ENCODE measurements around the gene RTN4RL1.
"Not testable (repeated sequence)": the region's sequence is repeated elsewhere in the genome, so short reads cannot be mapped to it uniquely, and the experiment has no call there.

The RTN4RL1 gene

DNA sequence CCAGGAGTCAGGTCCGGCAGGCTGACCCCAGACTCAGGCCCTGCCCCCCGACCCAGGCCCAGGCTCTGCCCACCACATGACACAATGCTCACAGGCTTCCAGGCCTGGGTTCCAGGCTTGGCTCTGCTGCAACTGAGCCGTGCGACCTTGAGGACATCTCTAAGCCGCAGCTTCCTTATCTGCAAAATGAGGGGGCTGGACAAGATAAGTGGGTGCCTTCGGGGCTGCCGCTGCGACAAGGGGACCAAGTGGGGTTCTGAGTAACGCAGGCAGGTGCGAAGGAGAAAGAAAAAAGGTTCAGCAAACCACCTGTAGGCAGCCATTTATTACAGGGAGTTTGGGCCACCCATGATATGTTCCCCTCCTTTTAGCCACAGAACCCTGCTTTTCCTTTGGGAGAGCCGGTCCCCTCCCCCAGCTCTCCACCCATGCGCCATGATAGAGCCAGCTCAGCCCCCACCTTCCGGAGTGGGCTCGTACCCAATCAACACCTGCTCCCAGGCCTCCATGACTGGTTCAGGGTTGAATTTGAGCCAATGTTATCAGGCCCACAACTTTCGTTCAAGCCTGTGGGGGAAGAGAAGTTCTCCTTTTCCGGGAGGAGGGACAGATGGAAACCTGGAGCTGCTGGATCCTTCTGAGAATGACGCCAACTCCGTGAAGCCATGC lies 38.2 kb downstream of the RTN4RL1 start:
- Histone ChIP-seq H2AFZ (ENCODE audit: low read length) (no peak overlapping the region), H3K4me1 (ENCODE audit: insufficient read depth, low read length, poor library complexity, severe bottlenecking) (no peaks in the 10 kb centered on the region), H3K9me2 (replicated peaks; ENCODE audit: low read depth, low read length) (no peaks in the 10 kb centered on the region), H3K4me2 (ENCODE audit: low read depth, low read length, poor library complexity, severe bottlenecking) (no peak overlapping the region), H3K9me3 (ENCODE audit: insufficient read depth, low read depth, low read length) (no peaks in the 10 kb centered on the region), H4K20me1 (ENCODE audit: insufficient read depth, low read length, poor library complexity, severe bottlenecking) (no peaks in the 10 kb centered on the region), H3K36me3 (ENCODE audit: insufficient read depth, low read length) (no peaks in the 10 kb centered on the region), H3K9ac (ENCODE audit: low read depth, low read length, poor library complexity, severe bottlenecking) (no peak overlapping the region), H3K79me2 (ENCODE audit: insufficient read depth, low read length) (no peaks in the 10 kb centered on the region), H3F3A (ENCODE audit: low read depth) (no peaks in the 10 kb centered on the region), H3K4me3 (ENCODE audit: low read length, poor library complexity, severe bottlenecking) (no peak overlapping the region), H3K27me3 (ENCODE audit: insufficient read depth, low read length, poor library complexity, severe bottlenecking) (no peaks in the 10 kb centered on the region)
- TF ChIP-seq, protein P1, sequence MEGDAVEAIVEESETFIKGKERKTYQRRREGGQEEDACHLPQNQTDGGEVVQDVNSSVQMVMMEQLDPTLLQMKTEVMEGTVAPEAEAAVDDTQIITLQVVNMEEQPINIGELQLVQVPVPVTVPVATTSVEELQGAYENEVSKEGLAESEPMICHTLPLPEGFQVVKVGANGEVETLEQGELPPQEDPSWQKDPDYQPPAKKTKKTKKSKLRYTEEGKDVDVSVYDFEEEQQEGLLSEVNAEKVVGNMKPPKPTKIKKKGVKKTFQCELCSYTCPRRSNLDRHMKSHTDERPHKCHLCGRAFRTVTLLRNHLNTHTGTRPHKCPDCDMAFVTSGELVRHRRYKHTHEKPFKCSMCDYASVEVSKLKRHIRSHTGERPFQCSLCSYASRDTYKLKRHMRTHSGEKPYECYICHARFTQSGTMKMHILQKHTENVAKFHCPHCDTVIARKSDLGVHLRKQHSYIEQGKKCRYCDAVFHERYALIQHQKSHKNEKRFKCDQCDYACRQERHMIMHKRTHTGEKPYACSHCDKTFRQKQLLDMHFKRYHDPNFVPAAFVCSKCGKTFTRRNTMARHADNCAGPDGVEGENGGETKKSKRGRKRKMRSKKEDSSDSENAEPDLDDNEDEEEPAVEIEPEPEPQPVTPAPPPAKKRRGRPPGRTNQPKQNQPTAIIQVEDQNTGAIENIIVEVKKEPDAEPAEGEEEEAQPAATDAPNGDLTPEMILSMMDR (conservative IDR thresholded peaks at IDR 0.05; ENCODE audit: low read length) = no peak
- no peak for TF ChIP-seq EZH2phosphoT487 (IDR thresholded peaks at IDR 0.05; ENCODE audit: borderline replicate concordance)

DNA sequence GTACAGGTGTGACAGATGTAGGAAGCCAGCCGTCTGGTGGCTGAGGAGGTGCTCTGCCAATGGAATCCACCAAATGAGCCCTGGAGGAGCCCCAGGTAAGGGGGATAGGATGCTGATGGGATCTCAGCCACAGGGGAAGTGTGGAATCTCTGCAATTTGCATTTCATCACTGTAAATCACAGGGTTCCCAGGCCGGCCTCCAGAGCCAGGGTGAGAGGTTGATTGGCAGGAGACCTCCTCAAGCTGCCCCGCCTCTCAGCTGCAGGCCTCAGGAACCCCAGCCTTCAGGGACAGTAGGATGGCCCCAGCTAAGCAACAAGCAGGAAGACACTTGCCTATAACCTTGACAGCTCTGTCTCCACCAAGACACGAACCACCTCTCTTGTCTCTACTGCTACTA lies 39.4 kb downstream of the RTN4RL1 start:
- no peak overlapping the region for H3K4me2 ChIP-seq (ENCODE audit: low read depth, low read length, poor library complexity, severe bottlenecking)
- no peak overlapping the region for H2AFZ ChIP-seq (ENCODE audit: low read length)
- H3F3A ChIP-seq (ENCODE audit: low read depth) = no peaks in the 10 kb centered on the region
- no peak overlapping the region for H3K9ac ChIP-seq (ENCODE audit: low read depth, low read length, poor library complexity, severe bottlenecking)
- H3K79me2 ChIP-seq (ENCODE audit: insufficient read depth, low read length) = no peaks in the 10 kb centered on the region
- no peak for TF ChIP-seq EZH2phosphoT487 (IDR thresholded peaks at IDR 0.05; ENCODE audit: borderline replicate concordance)
- no peaks in the 10 kb centered on the region for H3K9me2 ChIP-seq (replicated peaks; ENCODE audit: low read depth, low read length)
- H3K4me1 ChIP-seq (ENCODE audit: insufficient read depth, low read length, poor library complexity, severe bottlenecking) = no peaks in the 10 kb centered on the region
- no peaks in the 10 kb centered on the region for H3K9me3 ChIP-seq (ENCODE audit: insufficient read depth, low read depth, low read length)
- no peaks in the 10 kb centered on the region for H3K36me3 ChIP-seq (ENCODE audit: insufficient read depth, low read length)
- H3K27me3 ChIP-seq (ENCODE audit: insufficient read depth, low read length, poor library complexity, severe bottlenecking) = no peaks in the 10 kb centered on the region
- no peaks in the 10 kb centered on the region for H4K20me1 ChIP-seq (ENCODE audit: insufficient read depth, low read length, poor library complexity, severe bottlenecking)
- H3K4me3 ChIP-seq (ENCODE audit: low read length, poor library complexity, severe bottlenecking) = no peak overlapping the region

DNA sequence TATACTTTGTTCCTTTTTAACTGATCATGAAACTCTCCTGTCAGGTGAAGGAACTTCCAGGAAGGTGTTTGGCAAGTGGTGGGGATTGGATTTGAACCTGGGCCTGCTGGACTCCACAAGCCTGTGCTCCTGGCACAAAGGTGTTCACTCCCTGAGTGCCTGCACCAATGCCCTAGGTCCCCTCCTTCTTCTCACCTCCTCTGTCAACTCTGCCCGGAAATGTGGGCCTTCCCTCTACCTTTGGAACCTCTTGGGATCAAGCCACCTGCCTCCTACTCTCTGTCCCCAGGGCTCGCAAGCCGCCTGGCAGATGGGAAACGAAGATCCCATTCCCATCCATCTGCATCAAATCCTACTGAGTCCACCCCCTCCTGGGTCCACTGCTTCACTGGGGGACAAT lies 40.0 kb downstream of the RTN4RL1 start:
- no peaks in the 10 kb centered on the region for H3K36me3 ChIP-seq (ENCODE audit: insufficient read depth, low read length)
- H3K4me1 ChIP-seq (ENCODE audit: insufficient read depth, low read length, poor library complexity, severe bottlenecking) = no peaks in the 10 kb centered on the region
- no peak overlapping the region for H2AFZ ChIP-seq (ENCODE audit: low read length)
- H3K9me3 ChIP-seq (ENCODE audit: insufficient read depth, low read depth, low read length) = no peaks in the 10 kb centered on the region
- no peaks in the 10 kb centered on the region for H3K79me2 ChIP-seq (ENCODE audit: insufficient read depth, low read length)
- no peaks in the 10 kb centered on the region for H4K20me1 ChIP-seq (ENCODE audit: insufficient read depth, low read length, poor library complexity, severe bottlenecking)
- H3K4me2 ChIP-seq (ENCODE audit: low read depth, low read length, poor library complexity, severe bottlenecking) = no peak overlapping the region
- H3K4me3 ChIP-seq (ENCODE audit: low read length, poor library complexity, severe bottlenecking) = no peak overlapping the region
- TF ChIP-seq EZH2phosphoT487 (IDR thresholded peaks at IDR 0.05; ENCODE audit: borderline replicate concordance) = no peak
- TF ChIP-seq, protein P1 (conservative IDR thresholded peaks at IDR 0.05; ENCODE audit: low read length) = no peak
- H3K27me3 ChIP-seq (ENCODE audit: insufficient read depth, low read length, poor library complexity, severe bottlenecking) = no peaks in the 10 kb centered on the region
- H3K9ac ChIP-seq (ENCODE audit: low read depth, low read length, poor library complexity, severe bottlenecking) = no peak overlapping the region
- no peaks in the 10 kb centered on the region for H3K9me2 ChIP-seq (replicated peaks; ENCODE audit: low read depth, low read length)
- H3F3A ChIP-seq (ENCODE audit: low read depth) = no peaks in the 10 kb centered on the region

DNA sequence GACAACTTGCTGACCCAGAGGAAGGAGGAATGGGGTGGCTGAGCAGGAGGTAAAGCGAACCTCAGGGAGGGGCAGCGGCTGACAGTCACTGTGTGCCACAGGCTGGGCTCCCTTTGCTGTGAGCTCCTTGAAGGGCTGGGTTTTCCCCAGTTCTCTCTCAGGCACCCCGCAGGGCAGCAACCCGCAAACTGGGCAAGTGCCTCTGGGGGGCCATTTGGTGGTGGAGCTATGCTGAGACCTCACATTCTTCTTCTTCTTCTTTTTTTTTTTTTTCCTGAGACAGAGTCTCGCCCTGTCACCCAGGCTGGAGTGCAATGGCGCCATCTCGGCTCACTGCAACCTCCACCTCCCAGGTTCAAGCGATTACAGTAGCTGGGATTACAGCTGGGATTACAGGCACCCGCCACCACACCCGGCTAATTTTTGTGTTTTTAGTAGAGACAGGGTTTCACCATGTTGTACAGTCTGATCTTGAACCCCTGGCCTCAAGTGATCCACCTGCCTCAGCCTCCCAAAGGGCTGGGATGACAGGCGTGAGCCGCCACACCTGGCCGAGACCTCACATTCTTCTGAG lies 42.3 kb downstream of the RTN4RL1 start:
- not testable (repeated sequence) for H3K4me2 ChIP-seq (ENCODE audit: low read depth, low read length, poor library complexity, severe bottlenecking); H3K9me3 ChIP-seq (ENCODE audit: insufficient read depth, low read depth, low read length); H2AFZ ChIP-seq (ENCODE audit: low read length); H3F3A ChIP-seq (ENCODE audit: low read depth); H3K27me3 ChIP-seq (ENCODE audit: insufficient read depth, low read length, poor library complexity, severe bottlenecking); H3K36me3 ChIP-seq (ENCODE audit: insufficient read depth, low read length); H3K9ac ChIP-seq (ENCODE audit: low read depth, low read length, poor library complexity, severe bottlenecking); H3K4me1 ChIP-seq (ENCODE audit: insufficient read depth, low read length, poor library complexity, severe bottlenecking); H3K9me2 ChIP-seq (replicated peaks; ENCODE audit: low read depth, low read length); H4K20me1 ChIP-seq (ENCODE audit: insufficient read depth, low read length, poor library complexity, severe bottlenecking); H3K79me2 ChIP-seq (ENCODE audit: insufficient read depth, low read length); H3K4me3 ChIP-seq (ENCODE audit: low read length, poor library complexity, severe bottlenecking)

Data from Loucy (cell line).